Frontal cortex (tissue), 4 donors: Measurements from ENCODE around the gene ITPR1. TPM values are rescaled to one million over a fixed set of nuclear protein-coding genes. Genes with fewer than 3 reads are reported as not detected.

Experiments used
- DNase-seq, 2 donors: peaks; one replicate each; pipeline ENCODE4 v3.0.0; 2012; ENCODE audit warnings: low spot score in 2 of 2
- FAIRE-seq: peaks from 2 replicates; lab custom pipeline; 2012; peaks lifted over from hg19 to GRCh38; lab: Jason Lieb, UNC
- total RNA-seq: library from RNA; depleted of rRNA; stranded (reverse); fragments of >200 nt; gene quantifications from one replicate; pipeline ENCODE4 v1.2.3, GENCODE V29; 2014
- donor health status: control.
- donor health status: control.
- donor health status: control.

ITPR1 gene
- total RNA-seq, 1 donor from 2014 or later, result 70.9 TPM

DNA sequence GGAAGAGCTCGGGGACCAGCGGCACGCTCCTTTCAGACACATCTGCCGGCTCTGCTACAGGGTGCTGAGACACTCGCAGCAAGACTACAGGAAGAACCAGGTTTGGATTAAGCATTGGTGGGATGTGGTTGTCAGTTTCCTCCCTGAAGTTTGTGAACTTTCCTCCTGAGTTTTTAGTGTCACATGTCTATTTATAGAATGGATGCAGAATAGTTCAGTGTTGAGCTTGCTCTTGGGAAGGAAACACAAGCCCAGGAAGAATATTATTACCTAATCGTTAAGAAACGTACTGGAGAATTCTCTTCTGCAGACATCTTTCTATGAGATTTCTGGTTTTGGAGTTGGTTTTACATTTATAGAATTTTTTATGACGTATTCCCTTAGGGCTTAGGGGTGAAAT is 172.0 kb downstream of the ITPR1 start:
- DNase-seq (no peak), FAIRE-seq (no peak)

DNA sequence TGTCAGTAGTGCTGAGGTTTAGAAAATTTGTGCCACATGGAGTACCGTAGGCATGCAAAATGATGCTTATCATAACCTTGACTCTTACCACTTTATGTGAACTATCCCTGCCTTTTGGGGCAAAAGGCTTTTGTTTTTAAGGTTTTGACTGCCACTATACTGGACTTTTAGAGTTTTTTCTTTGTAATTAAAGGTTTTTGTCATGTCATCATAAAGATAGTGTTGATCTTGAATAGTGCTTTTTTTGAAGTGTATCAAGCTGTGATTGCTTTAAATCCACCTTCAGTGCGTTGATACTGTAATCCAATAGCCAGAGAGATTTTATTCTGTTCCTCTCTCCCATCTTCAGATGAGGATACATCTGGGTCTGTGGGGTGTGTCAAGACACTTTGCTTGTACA is 172.9 kb downstream of the ITPR1 start:
- DNase-seq (no peak), FAIRE-seq (no peak)

DNA sequence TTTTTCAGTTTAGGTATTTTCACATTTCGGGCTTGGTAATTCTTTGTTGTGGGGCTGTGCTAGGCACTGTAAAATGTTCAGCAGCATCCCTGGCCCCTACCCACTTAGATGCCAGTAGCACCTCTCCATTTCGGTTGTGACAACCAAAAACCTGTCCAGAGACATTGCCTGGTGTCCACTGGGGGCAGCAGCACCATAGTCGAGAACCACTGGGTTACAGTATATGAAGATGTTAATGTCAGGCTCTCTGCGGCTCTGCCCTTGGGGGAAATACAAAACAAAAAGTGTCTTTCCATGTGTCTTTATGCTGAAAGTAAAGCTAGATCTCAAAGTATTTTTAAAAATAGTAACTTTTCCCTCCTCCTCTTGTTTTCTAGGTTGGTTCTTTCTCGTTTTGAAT is 177.2 kb downstream of the ITPR1 start:
- FAIRE-seq, result no peak
- no peak for DNase-seq

- DNase-seq (no peak), FAIRE-seq (no peak)
Observed at GRCh38 chr3:4672725-4673275, 179.7 kb downstream of the ITPR1 start.

DNA sequence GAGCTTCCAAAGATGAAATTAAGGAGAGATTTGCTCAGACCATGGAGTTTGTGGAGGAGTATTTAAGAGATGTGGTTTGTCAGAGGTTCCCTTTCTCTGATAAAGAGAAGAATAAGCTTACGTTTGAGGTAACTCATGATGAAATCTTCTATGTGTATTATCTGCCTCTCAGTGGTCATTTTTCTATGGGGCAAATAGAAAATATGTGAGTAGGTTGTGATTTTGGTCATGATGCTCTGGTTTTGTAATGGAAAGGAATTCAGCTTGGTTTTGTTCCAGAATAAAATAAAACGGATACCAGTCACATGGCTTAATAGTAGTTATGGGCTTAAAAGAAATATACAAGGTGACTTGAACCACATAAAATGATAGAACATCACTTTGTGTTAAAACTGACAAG is 181.1 kb downstream of the ITPR1 start:
- no peak for FAIRE-seq
- no peak for DNase-seq

DNA sequence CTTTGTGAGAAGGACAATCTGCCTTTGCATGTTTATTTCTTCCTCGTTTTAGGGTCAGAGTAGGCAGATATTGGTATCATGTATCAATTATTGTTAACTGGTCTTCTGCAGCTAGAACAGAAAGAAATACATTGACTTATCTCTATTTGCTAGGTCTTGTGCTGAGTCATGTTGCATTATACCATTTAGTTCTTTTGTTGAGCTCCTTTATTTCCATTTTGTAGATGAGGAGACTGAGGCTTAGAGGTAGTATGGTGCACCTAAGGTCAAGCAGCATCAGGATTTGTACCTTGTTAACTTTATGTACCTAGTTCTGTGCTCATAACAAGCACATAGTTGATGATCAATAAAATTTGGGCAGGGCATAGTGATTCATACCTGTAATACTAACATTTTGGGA is 182.6 kb downstream of the ITPR1 start:
- no peak for DNase-seq
- no peak for FAIRE-seq

- no peak for FAIRE-seq
Observed at GRCh38 chr3:4678320-4678719, 185.2 kb downstream of the ITPR1 start.

DNA sequence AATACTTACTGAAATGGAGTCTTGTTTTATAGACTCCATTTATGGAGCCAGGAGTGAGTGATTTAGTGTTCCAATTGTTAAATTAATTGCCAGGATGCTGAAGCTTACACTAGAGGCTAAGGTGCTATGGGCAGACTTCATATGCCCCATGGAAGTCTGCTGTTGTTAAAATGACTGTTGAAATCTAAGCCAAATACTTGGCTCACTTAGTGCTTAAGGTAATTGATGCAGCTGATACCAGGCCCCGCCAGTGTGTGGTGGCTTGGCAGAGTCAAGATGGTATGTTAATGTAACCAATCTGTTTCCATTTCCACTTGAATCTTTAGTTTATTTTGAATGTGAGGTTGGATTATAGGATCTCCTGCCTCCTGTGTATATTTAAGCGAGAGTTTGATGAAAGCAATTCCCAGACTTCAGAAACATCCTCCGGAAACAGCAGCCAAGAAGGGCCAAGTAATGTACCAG is 187.1 kb downstream of the ITPR1 start:
- DNase-seq, result no peak
- no peak for FAIRE-seq

More at GRCh38 chr3:4678320-4678719, 185.2 kb downstream of the ITPR1 start:
- DNase-seq, result no peak

- DNase-seq (no peak), FAIRE-seq (no peak)
Observed at GRCh38 chr3:4680871-4681300, 187.7 kb downstream of the ITPR1 start.

DNA sequence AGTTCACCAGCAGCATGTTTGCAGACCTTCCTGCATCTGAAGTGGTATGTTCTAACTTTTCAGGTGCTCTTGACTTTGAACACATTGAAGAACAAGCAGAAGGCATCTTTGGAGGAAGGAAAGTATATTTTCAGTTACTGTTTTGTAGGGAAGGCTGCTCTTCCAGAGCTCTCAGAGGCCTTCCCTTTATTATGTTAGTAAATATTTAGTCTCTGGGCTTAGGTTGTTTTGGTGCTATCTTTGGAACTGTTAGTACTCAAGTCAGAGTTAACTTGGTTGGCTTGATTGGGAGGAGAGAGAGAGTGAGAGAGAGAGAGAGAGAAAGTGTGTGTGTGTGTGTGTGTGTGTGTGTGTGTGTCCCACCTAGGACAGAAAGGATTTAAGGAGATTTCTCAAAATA is 188.2 kb downstream of the ITPR1 start:
- no peak for FAIRE-seq
- DNase-seq, result no peak

GRCh38 chr3:4684117-4684516 is 191.0 kb downstream of the ITPR1 start:
- FAIRE-seq, result no peak

DNA sequence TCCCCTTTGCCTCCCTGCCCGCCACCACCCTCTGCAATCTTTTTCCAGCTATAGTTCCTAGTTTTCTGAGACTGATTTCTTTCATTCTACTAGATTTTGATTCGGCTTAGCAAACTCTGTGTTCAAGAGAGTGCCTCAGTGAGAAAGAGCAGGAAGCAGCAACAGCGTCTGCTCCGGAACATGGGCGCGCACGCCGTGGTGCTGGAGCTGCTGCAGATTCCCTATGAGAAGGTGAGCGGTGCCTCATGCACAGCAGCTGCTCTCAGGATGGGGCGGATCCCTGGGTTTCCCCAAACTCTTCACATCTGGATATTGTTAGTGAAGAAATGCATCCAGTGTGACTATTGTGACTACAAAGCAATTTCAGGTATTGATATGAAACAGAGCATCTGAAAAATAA is 191.8 kb downstream of the ITPR1 start:
- FAIRE-seq, result no peak
- DNase-seq, result no peak

More at GRCh38 chr3:4684117-4684516, 191.0 kb downstream of the ITPR1 start:
- no peak for DNase-seq

- DNase-seq (no peak), FAIRE-seq (no peak)
Observed at GRCh38 chr3:4685673-4686345, 192.7 kb downstream of the ITPR1 start.

DNA sequence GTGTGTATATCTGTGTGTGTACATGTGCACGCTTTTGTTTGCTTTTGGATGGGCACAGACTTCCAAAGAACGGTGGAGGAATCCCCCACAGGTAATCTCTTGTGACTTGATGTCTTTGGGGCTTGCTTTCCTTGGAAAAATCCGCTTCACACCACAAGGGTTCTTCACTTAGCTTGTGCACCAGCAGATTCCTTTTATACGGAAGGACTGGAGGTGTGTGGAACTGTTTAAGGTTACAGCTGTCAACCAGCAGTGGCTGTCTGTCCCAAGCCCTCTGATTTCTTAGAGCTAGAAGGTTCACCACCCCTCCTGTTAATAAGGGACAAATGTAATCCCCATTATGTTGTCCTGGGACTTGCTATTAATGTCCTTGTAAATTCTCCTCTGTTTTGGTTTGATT is 193.5 kb downstream of the ITPR1 start:
- no peak for FAIRE-seq

DNA sequence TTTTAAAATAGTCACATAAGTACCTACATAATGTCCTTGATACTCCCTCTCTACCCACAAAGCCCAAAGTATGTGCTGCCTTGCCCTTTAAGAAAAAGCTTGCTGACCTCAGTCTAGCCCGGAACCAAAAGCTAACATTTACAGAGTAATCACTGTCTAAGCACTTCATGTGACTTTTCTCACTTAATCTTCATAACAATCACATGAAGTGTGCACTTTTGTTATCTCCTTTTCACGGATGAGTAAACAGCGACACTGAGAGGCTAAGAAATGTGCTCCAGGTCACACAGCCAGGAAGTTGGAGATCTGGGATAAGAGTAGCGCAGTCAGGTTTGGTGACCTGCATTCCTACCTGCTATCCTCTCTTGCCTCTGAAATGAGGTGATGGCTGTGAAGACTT is 194.0 kb downstream of the ITPR1 start:
- no peak for FAIRE-seq
- DNase-seq, result no peak

More for the DNA sequence above, 193.5 kb downstream of the ITPR1 start:
- no peak for DNase-seq

- no peak for DNase-seq
- no peak for FAIRE-seq
Observed at GRCh38 chr3:4687596-4687995, 194.4 kb downstream of the ITPR1 start.

DNA sequence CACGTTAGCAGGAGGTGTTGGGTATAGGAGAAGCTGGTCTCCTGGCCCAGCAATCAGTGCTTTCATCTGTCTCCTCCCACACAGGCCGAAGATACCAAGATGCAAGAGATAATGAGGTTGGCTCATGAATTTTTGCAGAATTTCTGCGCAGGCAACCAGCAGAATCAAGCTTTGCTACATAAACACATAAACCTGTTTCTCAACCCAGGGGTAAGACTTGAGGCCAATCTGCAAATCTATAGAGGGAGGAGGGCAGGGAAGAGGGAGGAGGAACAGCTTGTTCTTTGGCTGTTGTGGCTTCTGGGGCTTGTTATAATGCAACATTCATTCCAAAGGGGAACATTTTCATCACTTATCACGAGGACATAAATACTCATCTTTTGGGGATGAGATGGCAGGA is 195.3 kb downstream of the ITPR1 start:
- FAIRE-seq, result no peak

DNA sequence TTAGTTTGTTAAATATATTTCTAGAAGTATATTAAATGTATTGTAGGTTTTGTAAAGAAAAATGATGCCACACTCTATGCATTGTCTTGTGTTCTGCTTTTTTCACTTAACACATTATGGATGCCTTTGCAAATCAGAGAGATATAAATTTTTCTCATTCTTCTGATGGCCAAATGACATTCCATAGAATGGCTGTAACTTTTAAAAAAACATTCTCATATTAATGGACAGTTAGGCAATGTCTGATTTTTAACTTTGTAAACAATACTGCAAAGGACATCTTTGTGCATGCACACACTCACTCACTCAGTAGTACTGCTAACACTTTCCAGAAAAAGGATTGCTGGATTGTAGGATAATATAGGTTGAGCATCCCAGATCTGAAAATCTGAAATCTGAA is 195.9 kb downstream of the ITPR1 start:
- DNase-seq (no peak), FAIRE-seq (no peak)

More for the DNA sequence above, 195.3 kb downstream of the ITPR1 start:
- DNase-seq, result no peak

DNA sequence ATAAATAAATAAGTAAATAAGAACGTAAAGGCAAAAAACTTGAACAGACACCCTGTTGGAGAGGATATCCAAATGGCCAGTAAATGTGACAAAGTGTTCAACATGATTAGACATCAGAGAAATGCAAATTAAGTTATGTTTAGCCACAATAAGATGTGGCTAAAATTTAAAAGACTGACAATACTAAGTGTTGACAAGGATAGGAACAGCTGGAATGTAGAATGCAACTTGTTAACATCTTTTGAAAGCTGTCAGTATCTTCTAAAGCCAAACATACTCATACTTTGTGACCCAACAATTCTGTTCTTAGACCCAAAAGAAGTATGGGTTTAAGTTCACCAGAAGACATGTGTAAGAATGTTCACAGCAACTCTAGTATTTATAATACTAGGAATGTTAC is 197.1 kb downstream of the ITPR1 start:
- DNase-seq, result no peak
- no peak for FAIRE-seq

DNA sequence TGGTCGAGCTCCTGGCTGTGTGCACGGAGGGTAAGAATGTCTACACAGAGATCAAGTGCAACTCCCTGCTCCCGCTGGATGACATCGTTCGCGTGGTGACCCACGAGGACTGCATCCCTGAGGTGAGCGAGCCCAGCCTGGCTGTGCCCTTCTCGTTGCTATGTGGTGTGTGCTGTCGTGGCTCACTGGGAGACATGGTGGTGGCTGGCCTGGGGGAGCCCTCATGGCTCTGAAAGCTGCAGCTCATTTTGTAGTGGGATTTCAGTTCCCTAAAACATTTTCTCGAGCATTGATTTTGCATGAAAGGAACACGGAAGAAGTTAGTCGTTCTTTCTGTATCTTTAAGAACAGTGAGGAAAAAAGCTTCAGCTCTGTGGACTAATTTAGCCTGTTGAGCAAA is 200.5 kb downstream of the ITPR1 start:
- no peak for FAIRE-seq
- DNase-seq, result no peak

DNA sequence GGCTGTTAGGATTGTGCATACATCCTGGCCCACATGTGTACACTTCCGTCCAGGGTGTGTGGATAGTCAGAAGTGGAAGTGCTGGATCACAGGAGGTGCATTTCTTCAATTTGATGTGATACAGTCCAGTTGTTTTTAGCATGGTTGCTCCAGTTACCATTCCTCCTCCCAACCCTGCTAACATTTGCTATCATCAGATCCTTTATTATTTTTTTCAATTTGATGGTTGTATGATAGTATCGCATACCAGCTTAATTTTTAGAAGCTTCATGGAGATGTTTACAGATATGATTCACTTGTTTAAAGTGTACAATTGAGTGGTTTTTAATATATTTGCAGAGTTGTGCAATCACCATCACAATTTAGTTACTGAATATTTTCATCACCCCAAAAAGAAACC is 202.7 kb downstream of the ITPR1 start:
- FAIRE-seq, result no peak
- DNase-seq, result no peak

DNA sequence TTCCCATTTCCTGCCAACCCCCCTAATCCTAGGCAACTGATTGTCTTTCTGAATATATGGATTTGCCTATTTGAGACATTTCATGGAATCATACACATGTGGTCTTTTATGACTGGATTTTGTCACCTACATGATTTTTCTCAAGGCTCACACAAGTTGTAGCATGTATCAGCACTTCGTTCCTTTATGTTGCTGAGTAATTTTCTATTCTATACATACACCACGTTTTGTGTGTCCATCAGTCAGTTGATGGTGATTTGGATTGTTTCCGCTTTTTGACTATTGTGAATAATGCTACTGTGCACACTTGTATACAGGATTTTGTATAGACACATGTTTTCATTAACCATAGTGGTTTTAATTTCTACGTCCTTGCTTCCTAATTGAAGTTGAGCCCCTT is 203.1 kb downstream of the ITPR1 start:
- FAIRE-seq, result no peak
- DNase-seq, result no peak
